ENCODE results near the gene VSIG10L. TPM values are rescaled to one million over a fixed set of nuclear protein-coding genes. Genes with fewer than 3 reads are reported as not detected.

VSIG10L gene
- total RNA-seq, 1 experiment from 2014 or later = 4.6 TPM

DNA sequence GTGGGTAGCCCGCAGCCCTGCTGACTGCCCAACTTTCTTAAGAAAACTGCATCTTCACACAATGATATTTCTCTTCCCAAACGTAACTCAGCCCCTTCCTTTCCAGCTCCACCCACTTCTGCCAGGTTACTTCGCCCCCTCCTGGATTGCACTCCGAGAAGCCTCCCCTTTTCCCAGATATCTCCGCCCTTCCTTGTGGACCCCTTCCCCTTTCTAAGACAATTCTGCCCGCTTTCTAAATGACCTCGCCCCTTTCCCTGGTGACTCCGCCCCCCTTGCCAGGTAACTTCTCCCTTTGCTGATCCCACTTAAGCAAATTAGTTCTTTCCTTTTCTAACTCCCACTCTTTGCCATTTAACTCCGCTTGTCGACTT lies 2.6 kb downstream of the VSIG10L start (continued):
- TF ChIP-seq SP1 (IDR thresholded peaks at IDR 0.05; ENCODE audit: low read depth) = no peak; the same call in 1 of the 2 replicates
- TF ChIP-seq ELF1 (IDR thresholded peaks at IDR 0.05; ENCODE audit: borderline replicate concordance, low read depth) = no peak
- TF ChIP-seq TCF7L2 (IDR thresholded peaks at IDR 0.05; ENCODE audit: borderline replicate concordance, extremely low read depth, insufficient read depth, insufficient read length) = no peak
- no peak for TF ChIP-seq CTCF (IDR thresholded peaks at IDR 0.05 in 2 of 3, conservative IDR thresholded peaks at IDR 0.05 in 1 of 3; ENCODE audit: borderline replicate concordance in 1 of 3, insufficient read depth in 1 of 3, low read depth in 2 of 3, low read length in 2 of 3)
- no peak for TF ChIP-seq SRF (IDR thresholded peaks at IDR 0.05; ENCODE audit: low read depth)
- no peak for TF ChIP-seq RAD21 (IDR thresholded peaks at IDR 0.05; ENCODE audit: low read depth)

DNA sequence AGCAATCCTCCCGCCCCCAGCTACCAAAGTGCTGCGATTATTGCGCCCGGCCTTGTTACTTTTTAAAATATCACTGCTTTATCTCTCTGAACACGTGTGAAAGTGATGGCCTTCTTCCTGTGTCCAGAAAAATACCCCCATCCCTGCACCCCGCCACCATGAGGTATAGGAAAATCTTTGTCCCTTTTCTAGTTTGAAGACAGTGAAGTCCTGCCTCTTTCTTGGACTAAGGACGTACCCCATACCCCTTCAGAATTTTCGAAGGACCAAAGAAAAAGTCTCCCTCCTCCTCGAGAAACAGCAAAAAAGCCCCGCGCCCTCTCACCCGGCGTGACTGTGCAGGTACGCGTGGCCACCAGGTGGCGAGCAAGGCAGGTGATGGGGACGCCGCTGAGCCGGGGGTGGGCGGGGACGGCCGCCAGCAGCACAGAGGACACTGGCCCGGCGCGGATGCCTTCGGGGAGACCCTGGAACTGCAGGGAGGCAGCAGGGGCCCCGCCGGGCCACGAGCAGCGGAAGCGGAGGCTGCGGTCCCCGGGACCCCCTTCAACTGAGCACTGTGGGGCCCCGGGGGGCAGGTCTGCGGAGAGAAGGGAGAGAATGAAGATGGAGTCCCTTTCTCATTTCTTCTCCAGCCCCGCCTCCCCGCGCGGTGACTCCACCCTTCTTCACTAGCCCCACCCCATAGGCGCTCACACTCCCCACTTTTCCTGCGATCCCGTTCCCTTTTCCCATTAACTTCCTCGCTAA lies 3.2 kb downstream of the VSIG10L start:
- Histone ChIP-seq H3K4me3 (replicated peaks in 1 of 2; ENCODE audit: low read depth in 1 of 2, low read length in 2 of 2) (peak overlapping the region; percentile 54 to 67), H3K36me3 (ENCODE audit: control insufficient read depth in 1 of 2, insufficient read depth in 2 of 2, low read length in 2 of 2) (no peaks in the 10 kb centered on the region), H3K9ac (ENCODE audit: low read length) (peak overlapping the region; percentile 70), H3K9me3 (ENCODE audit: control insufficient read depth in 1 of 2, insufficient read depth in 1 of 2, low read depth in 1 of 2, low read length in 2 of 2) (no peaks in the 10 kb centered on the region), H4K20me1 (ENCODE audit: insufficient read depth) (no peaks in the 10 kb centered on the region), H3K9me2 (ENCODE audit: insufficient read depth) (no peaks in the 10 kb centered on the region), H3K4me2 (ENCODE audit: low read length) (peak overlapping the region; percentile 90), H3K27me3 (ENCODE audit: insufficient read depth, low read length) (no peaks in the 10 kb centered on the region), H3K4me1 (ENCODE audit: control insufficient read depth in 1 of 2, insufficient read depth in 2 of 2, low read length in 2 of 2) (peaks cover 5 to 45% of the 10 kb centered on the region in 2 experiments; a peak in 3 of 4 replicates), H2AFZ (ENCODE audit: low read depth, low read length, poor library complexity, severe bottlenecking) (peak overlapping the region; percentile 95), H3K27ac (ENCODE audit: low read depth, low read length) (peak overlapping the region; percentile 55), H3K79me2 (ENCODE audit: insufficient read depth, low read length) (no peaks in the 10 kb centered on the region)
- ATAC-seq = peak; percentile 76
- POLR2A ChIA-PET = interaction anchor here (0.9 to 1.7 kb wide), 2 partner anchors 21 to 29 kb away, joined by 5 to 12 read pairs; no protein-coding TSS in a partner anchor
- RAD21 ChIA-PET (ENCODE audit: low non-redundant PET in 1 of 2, low total read pairs in 2 of 2, uncharacterized antibody in 2 of 2, unreplicated experiment in 2 of 2) = interaction anchor here in 1 of 2 experiments (0.6 to 1.0 kb wide), 3 partner anchors 69 to 101 kb away, joined by 3 to 4 read pairs (median 4); no protein-coding TSS in a partner anchor
- BruUV-seq (replicated peaks) = no TSS peak
- CTCF ChIA-PET = interaction anchor here (0.7 to 1.6 kb wide), 10 partner anchors 14 to 323 kb away, joined by 3 to 21 read pairs (median 7); no protein-coding TSS in a partner anchor
- peak; percentile 56 for DNase-seq (ENCODE audit: low read depth, low spot score)
- intact Hi-C loops (cut with micrococcal nuclease) = loop anchor here (1.0 kb wide), 5 partner anchors 29 to 319 kb away; no protein-coding TSS in a partner anchor
- TF ChIP-seq, protein P1, sequence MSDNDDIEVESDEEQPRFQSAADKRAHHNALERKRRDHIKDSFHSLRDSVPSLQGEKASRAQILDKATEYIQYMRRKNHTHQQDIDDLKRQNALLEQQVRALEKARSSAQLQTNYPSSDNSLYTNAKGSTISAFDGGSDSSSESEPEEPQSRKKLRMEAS (IDR thresholded peaks at IDR 0.05) = peak; percentile 70; the same call in 1 of the 2 replicates
- TF ChIP-seq CTCF (IDR thresholded peaks at IDR 0.05 in 2 of 3, conservative IDR thresholded peaks at IDR 0.05 in 1 of 3; ENCODE audit: borderline replicate concordance in 1 of 3, insufficient read depth in 1 of 3, low read depth in 2 of 3, low read length in 2 of 3) (peak; percentile 86 to 92 (median 89)), POLR2AphosphoS5 (IDR thresholded peaks at IDR 0.05; ENCODE audit: low read depth, low read length) (peak; percentile 34; the same call in 1 of the 2 replicates), ZBTB33 (IDR thresholded peaks at IDR 0.05; ENCODE audit: extremely low read depth, insufficient replicate concordance, low read length) (no peak), RAD21 (IDR thresholded peaks at IDR 0.05; ENCODE audit: low read depth) (peak; percentile 86), YY1 (IDR thresholded peaks at IDR 0.05; ENCODE audit: extremely low read depth, insufficient replicate concordance, low read depth, low read length) (peak; percentile 33)

Data from HCT116 (cell line).